ENCODE data around the gene POU6F2.

- TF ChIP-seq ZFX (CRISPR knock-in tag; IDR thresholded peaks at IDR 0.05) (no peak), CTCF (IDR thresholded peaks at IDR 0.05 in 2 of 3, conservative IDR thresholded peaks at IDR 0.05 in 1 of 3; ENCODE audit: insufficient read depth in 2 of 3, low read depth in 1 of 3, low read length in 3 of 3) (no peak), MAZ (CRISPR knock-in tag; conservative IDR thresholded peaks at IDR 0.05 in 1 of 2, IDR thresholded peaks at IDR 0.05 in 1 of 2) (no peak), ATF3 (IDR thresholded peaks at IDR 0.05) (no peak), ATF3 (CRISPR knock-in tag; conservative IDR thresholded peaks at IDR 0.05) (no peak), XRCC4 (IDR thresholded peaks at IDR 0.05; ENCODE audit: extremely low read depth, insufficient read depth, insufficient read length) (no peak), TAF1 (IDR thresholded peaks at IDR 0.05; ENCODE audit: control insufficient read depth, extremely low read depth, insufficient read depth, low read length, severe bottlenecking) (no peak), EZH2 (IDR thresholded peaks at IDR 0.05; ENCODE audit: borderline replicate concordance, low read depth, low read length) (no peak), NR3C1 (CRISPR knock-in tag; IDR thresholded peaks at IDR 0.05) (no peak), SIX5 (IDR thresholded peaks at IDR 0.05; ENCODE audit: borderline replicate concordance in 1 of 2, insufficient read depth in 1 of 2, low read depth in 1 of 2, low read length in 2 of 2) (no peak), BRF1 (IDR thresholded peaks at IDR 0.05; ENCODE audit: borderline replicate concordance, extremely low read depth, insufficient read length) (no peak), TAF15 (IDR thresholded peaks at IDR 0.05; ENCODE audit: low read depth, low read length) (no peak), CHD7 (IDR thresholded peaks at IDR 0.05; ENCODE audit: low read depth, low read length) (no peak), ZNF24 (IDR thresholded peaks at IDR 0.05) (no peak)
These were observed 24.5 kb upstream of the POU6F2 start for GRCh38 chr7:38953227-38953626.
